Measurements from ENCODE around the gene KLHL14.

Gene KLHL14

DNA sequence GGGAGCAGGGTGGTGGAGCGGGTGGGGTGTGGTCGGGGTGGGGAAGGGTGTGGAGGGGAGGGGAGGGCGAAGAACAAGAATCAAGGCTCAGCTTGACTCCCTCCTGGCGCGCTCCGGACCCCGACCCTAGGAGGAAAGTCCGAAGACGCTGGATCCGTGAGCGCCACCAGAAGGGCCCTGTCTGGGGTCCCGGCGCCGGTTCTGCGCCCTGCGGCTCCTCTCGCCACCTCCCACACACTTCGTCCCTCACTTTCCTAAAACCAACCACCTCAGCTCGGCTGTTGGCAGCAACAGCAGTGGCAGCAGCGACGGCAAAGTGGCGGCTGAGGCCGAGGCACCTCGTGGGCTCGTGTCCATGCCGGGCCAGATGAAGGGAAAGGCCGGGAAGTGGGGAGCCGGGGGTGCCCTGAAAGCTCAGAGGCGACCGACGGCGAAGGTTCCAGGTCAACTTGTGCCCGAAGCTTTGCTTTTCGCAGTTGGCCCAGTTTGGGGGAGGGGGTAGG, 2.1 kb downstream of the KLHL14 start:
- in situ Hi-C loops (cut with HindIII; ENCODE audit: low sequenced_read_pairs): no loop called here

DNA sequence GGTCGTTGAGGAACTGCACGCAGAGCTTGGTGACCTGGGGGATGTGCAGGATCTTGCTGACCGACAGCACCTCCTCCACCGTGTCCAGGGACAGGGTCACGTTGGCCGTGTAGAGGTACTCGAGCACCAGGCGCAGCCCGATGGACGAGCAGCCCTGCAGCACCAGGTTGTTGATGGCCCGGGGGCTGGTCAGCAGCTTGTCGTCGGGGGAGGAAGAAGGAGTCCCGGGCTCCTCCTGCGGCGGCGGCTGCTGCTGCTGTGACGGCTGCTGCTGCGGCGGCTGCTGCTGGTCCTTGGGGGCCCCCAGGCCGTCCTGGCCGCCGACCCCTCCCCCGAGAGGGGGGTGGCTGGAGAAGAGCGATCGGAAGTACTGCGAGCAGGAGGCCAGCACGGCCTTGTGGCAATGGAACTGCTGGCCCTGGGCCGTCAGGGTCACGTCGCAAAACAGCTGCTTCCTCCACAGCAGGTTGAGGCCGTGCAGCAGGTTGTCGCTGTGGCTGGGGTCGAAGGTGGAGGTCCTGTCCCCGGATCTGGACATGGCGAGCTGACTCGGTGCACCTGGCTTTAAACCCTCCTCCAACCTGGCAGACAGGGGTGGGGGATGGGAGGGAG, 2.7 kb downstream of the KLHL14 start:
- in situ Hi-C loops (cut with HindIII; ENCODE audit: low sequenced_read_pairs): no loop called here

DNA sequence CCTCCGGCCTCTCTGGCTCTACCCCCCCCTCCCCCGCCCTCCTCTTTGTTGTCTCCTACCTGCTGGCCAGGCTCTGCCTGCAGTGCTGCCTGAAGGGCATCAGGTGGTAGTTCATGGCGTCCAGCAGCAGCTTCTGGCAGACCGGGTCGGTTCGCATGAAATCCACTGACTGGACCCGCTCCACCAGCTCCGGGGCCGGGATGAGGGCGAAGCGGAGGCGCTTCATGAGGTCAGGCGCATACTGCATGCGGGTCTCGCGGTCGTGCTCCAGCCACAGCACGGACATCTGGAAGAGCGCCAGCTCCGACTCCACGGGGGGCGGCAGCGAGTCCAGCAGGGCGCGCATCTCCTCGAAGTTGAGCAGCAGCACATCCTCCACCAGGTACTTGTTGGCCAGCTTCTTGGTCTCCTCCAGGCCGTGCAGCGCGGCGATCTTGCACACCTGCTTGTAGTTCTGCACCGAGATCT, 3.2 kb downstream of the KLHL14 start:
- in situ Hi-C loops (cut with HindIII; ENCODE audit: low sequenced_read_pairs): no loop called here

DNA sequence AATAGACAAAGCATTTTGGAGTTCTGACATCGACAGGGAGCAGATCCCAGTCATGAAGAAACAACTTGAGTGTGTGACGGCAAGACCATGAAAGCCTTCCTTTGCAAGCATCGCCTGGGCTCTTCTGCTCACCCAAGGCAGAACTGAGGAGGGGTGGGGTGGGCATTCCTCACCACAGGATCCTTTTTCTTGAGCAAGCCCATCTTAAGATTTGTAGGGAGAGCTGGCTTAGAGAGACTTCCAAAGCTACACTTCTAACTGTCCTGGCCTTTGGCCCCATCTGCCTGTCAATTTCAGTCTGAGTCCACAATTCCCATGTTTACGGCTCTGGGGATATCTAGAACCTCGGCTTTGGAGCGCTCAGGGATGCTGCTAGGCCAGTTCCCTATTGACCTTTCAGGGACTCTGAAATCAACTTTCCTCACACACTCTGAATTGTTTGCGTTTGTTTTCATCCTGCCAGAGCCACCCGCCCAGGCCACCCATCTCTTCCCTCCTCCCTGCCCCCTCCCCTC, 3.7 kb downstream of the KLHL14 start:
- in situ Hi-C loops (cut with HindIII; ENCODE audit: low sequenced_read_pairs): no loop called here

DNA sequence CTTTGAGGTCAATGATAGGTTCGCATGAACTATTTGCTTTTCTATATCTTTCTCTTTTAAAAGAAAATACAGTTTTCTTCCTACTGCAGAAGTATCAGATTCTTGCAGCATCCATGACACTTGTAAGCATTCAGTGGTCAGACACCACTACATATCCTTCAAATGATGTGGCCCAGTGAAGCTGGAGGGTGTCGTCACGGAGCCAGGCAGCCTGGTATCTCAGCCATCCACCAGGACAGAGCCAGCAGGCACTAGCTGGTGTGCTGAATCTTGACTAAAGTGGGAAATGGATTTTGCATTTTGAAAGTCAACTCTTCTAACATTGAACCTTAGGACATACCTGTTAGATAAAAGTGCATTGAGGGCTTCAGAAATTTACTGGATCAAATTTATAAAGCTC, 5.4 kb downstream of the KLHL14 start:
- in situ Hi-C loops (cut with HindIII; ENCODE audit: low sequenced_read_pairs): no loop called here

DNA sequence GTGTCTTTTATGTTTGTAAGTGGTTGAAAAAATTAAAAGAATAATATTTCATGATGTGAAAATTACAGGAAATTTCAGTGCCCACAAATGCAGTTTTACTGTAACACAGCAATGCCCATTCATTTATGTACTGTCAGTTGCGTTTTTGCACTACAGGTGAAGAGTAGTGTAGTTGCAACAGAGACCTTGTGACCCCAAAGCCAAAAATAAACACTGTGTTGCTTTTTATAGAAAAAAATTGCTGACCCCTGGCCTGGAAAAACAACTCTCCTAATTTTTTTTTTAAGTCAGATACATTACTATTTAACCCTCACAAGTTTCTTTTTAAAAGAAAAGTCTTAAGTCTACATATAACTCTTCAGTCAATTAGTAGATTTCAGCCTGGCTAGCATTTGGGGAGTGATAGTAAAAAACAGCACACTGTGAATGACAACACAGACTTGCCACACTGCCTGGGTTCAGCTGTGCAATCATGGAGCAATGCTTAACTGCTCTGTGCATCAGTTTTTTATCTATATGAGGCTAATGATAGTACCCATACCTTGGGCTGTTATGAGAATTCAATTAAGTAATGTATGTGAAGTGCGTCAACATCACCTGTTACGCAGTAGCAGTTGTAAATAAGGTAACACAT, 8.1 kb downstream of the KLHL14 start:
- in situ Hi-C loops (cut with HindIII; ENCODE audit: low sequenced_read_pairs): no loop called here

DNA sequence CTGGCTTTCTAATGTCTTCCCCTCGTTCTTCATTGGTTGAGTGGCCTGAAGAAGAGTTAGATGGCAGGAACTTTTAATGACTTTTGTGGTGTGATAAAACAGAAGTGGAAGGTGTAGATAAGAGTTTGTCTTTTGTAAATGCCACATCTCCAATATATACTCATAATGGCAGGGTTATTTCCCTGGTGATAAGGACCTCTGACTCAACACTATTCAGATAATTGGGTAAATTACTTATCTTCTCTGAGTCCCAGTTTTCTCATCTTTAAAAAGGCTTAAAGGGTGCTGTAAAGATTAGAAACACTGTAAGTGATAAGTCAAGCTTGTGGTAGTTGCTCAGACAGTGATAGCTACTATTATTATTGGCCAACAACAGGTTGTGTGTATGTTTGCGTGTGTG, 9.5 kb downstream of the KLHL14 start:
- in situ Hi-C loops (cut with HindIII; ENCODE audit: low sequenced_read_pairs): no loop called here

DNA sequence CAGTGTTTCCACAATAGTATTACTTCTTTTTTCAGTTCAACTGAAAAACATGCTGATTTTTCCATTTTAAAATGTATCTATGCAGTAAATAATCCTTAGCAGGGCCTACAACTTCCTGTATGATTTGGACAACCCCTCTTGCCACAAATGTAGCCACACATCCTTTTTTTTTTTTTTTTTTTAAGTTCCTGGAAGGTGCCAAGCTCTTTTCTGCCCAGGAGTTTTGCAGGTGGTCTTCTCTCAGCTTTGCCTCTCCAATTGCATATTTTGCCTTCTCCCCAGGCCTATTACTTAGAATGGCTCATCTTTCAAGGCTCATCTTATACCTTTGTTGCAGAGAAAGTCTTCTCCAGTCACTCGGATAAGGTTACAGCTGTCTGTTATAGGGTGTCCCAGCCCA, 11.6 kb downstream of the KLHL14 start:
- in situ Hi-C loops (cut with HindIII; ENCODE audit: low sequenced_read_pairs): no loop called here

DNA sequence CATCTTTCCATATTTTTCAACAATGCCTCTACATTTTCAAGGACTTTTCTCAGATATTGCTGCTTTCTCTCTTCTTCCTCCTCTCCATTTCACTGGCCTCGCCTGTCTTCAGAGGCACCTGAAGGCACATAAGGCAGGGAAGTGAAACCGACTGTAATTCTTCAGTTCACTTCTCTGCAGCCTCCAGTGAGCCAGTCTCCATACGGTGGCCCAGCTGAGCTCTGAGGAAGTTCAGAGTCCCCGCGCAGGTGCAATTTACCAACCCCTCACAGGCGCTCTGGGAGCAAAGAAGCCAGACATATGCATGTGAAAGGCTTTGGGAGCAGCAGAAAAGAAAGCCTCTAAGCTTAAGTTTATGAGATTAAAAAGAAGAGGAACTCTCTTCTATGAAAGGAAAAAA, 12.4 kb downstream of the KLHL14 start:
- in situ Hi-C loops (cut with HindIII; ENCODE audit: low sequenced_read_pairs): no loop called here

DNA sequence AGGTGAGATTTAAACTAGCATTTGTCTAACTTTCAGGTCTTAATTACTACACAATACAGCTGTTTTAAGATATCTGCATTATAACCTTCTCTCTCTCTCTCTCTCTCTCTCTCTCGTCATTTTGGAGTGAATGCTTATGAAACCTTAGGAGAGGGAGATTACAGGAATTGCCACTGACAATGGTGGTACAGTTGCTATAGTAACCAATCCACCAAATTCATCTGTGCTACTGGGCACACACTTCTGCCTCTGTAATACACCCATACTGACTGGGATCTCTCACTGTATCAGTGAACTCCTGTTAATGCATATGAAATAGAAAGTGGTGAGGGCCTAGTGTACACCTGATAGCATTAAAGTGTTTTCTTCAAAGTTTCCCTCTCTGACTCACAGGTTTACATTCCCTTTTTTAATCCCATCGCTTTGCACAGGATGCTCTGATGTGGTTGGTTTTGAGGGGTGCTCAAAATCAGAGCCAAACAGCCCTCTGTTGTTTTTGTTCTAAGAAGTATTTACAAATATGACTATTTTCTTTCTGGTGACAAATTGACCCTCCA, 13.1 kb downstream of the KLHL14 start:
- in situ Hi-C loops (cut with HindIII; ENCODE audit: low sequenced_read_pairs): no loop called here

DNA sequence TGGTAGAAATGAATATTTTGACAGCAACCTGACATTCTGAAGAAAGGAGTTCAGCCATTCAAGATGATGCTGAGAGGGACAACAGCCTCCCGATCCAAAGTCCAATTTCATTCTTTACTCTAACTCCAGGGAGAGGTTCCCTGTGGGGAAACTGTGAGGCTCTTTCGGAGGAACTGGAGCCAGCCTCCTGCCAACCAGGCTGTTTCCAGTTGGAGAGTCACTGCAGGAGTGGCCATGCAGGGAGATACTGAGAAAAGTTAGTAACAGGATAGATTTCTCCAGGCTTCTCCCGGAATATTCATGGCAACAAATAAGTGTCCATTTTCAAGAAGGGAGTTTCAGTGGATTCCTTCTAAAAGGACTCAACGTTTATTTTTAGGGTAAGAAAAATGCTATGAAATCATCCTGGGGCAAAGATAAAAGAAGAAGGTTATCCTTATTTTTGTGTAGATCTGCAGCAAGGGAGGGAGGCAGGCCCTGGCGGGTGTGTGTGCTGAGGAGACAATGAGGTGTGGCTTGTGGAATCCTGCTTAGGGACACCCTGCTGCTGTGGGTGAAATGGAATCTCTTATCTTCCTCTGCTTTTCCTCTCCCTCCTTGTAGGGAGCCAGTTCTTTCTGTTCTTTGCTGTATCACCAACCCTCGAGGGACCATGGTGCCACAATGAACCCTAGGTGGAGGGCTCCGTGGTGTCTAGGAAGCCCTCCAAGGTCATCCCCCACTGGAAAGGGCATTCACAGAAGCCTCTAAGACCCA, 18.1 kb downstream of the KLHL14 start:
- in situ Hi-C loops (cut with HindIII; ENCODE audit: low sequenced_read_pairs): loop anchor here (5.0 kb wide), 1 partner anchor 37 kb away; no protein-coding TSS in a partner anchor

DNA sequence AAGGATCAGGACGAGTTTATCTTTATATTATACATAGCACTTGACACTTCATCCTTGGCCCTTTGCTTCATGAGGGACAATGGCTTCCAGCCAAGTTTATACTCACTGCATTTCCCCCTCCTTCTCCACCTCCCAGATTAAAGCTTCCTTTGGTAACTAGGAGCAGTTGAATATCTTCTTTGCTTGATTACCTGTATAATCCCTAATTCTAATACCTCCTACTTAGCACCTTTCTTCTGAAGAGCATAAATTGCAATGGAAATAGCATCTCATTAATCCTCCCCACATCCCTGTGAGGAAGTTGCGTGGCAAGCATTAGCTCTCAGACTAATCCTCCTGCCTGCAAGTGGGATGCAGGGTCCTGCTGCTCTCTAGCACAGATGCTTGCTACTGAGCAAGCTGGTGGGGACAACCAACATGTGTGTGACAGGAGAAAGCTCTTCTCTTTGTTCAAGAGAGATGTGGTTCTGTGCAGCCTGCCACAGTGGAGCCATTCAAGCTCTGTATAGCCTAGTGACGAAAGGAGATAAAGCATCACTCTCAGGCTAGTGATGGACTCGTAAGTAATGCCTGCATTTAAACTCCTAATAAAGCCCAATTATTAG, 19.1 kb downstream of the KLHL14 start:
- in situ Hi-C loops (cut with HindIII; ENCODE audit: low sequenced_read_pairs): loop anchor here (5.0 kb wide), 1 partner anchor 36 kb away; no protein-coding TSS in a partner anchor

DNA sequence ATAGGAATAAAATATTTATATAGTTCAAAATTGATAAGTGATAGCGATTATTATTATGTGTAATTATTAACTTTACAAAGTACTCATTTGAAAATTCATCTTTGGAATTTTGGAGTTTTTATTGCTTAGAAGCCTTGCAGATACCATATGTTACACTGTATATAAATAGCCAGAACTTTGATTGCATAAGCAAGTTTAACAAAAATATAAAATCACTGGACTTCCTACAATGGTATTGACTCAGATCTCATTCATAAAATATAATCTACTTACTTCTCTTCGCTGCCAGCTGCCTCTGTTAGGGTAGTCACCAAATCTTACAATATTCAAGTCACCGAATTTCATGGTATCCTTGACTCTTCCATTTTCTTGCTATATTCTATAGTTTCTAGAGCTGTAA, 22.5 kb downstream of the KLHL14 start:
- in situ Hi-C loops (cut with HindIII; ENCODE audit: low sequenced_read_pairs): loop anchor here (5.0 kb wide), 1 partner anchor 33 kb away; no protein-coding TSS in a partner anchor

DNA sequence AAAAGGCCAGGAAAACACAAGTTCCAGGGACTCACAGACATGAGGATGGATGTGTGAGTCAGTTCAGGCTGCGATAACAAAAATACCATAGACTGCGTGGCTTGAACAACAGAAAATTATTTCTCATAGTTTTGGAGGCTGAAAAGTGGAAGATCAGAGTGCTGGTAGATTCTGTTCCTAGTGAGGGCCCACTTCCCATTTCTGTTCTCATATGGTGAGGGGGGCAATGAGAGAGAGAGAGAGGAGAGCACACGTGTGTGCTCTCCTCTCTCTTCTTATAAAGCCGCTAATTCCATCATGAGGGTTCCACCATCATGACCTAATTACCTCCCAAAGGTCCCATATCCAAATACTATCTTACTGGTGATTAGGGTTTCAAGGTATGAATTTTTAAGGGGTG, 23.0 kb downstream of the KLHL14 start:
- in situ Hi-C loops (cut with HindIII; ENCODE audit: low sequenced_read_pairs): loop anchor here (5.0 kb wide), 1 partner anchor 33 kb away; no protein-coding TSS in a partner anchor

DNA sequence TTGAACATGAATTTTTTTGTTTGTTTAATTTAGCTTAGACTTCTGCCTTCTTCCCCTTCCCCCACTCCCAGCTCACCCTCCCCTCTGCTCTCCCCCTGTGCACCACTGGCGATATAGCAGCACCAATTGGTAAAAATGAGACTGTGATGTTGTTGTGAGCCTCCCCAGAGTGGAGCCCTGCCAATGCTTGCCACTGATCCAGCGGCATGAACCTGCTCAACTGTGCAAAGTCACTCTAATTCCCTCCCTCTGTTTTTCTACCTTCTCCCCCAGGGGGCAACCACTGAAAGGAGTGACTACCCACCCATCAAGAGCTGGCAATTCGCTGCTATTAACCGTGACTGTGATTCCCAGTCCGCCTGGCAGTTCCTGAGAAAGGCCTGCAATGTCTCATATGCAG, 30.2 kb downstream of the KLHL14 start:
- in situ Hi-C loops (cut with HindIII; ENCODE audit: low sequenced_read_pairs): no loop called here

DNA sequence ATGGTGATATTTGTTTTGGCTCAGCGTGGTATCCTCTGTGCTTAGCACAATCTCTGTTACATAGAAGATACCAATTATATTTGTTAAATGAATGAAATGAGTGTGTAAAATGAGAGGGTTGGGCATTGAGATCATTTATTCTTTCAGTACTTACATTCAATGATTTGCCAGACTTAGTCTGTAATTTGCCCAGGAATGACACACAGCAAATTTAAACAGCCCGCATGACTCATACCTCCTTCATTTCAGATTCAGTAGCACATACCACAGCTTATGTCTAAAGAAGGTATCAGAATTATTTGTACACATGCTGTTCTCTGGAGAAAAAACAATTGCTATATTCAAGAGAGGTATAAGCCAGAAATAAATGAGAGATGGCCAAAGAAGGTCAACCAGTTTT, 37.0 kb downstream of the KLHL14 start:
- in situ Hi-C loops (cut with HindIII; ENCODE audit: low sequenced_read_pairs): no loop called here

DNA sequence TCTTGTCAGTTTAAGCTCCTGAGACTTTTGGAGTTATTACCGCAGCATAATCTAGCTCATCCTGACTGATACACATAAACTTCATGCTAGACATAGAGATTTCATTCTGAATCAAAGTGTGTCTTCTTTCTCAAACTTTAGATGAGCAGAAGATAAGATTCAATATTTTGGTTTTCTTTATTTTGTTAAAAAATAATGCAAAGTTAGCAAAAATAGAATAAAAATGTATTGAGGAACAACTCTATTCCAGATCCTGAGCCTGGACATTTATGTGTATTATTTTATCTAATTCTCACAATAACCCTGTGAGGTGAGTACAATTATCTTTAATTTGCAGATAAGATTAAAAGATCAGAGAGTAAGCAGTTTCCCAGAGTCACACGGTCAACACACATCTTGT, 38.4 kb downstream of the KLHL14 start:
- in situ Hi-C loops (cut with HindIII; ENCODE audit: low sequenced_read_pairs): no loop called here

DNA sequence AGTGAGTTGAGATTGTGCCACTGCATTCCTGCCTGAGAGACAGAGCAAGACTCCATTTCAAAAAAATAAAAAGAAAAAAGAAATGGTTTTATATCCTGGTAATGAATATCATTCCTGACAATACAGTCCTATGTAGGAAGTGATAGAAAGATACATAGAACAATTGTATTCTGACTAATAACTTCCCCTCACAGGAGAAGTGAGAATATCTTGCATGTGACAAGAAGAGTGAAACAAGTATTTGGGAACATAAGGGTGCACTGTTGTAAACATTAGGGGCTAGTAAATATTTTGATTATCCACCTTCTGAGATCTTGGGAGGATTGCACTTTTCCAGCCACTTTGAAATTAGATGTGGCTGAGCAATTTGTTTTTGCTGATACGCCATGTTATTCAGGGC, 40.7 kb downstream of the KLHL14 start:
- in situ Hi-C loops (cut with HindIII; ENCODE audit: low sequenced_read_pairs): no loop called here

DNA sequence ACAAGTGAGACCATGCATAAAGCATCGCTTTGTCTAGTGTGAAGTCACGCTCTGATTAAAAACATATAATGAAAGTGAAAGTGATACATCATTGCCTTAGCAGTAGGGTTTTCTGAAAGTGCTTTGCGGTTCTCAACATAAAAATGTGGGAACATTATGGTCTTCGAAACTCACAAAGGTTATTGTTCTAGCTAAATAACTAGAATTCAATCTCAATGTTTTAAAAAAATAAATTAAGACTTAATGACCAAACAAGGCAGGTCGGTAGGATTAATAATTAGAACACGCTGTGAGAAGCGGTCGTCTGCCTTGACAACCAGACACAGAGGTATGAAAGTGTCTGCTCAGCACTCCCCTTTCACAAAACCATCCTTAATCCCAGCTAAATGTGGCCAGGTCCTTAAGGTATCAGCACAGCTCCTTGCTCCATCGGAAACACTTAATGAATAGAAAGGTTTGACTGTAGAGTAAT, 42.2 kb downstream of the KLHL14 start:
- in situ Hi-C loops (cut with HindIII; ENCODE audit: low sequenced_read_pairs): no loop called here

DNA sequence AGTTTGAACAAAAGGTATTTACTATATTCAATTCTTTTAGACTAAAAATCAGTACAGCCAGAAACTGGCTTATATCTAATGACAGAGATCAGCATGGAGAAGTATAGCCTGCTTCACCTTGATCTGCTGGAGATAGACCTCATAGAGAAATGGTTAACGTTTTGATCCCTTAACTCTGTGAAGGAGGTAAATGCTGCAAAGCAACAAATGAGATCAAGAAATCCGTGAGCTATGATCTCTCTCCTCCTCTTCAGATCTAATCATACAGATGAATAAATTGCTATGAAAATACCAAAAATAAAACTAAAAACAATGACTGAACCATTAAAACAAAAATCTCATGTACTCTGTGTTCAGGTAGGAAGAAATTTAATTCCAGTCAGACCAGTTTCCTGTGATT, 42.8 kb downstream of the KLHL14 start:
- in situ Hi-C loops (cut with HindIII; ENCODE audit: low sequenced_read_pairs): no loop called here

All from endothelial cell of hepatic sinusoid (primary cell).